ELR (cell line): ENCODE results near the gene SNAPC2.

Experiments used
- DNase-seq: peaks from one replicate; pipeline ENCODE4 v3.0.0-alpha.2; 2015; ENCODE audit warnings: low read depth

SNAPC2 gene, protein sequence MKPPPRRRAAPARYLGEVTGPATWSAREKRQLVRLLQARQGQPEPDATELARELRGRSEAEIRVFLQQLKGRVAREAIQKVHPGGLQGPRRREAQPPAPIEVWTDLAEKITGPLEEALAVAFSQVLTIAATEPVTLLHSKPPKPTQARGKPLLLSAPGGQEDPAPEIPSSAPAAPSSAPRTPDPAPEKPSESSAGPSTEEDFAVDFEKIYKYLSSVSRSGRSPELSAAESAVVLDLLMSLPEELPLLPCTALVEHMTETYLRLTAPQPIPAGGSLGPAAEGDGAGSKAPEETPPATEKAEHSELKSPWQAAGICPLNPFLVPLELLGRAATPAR

DNA sequence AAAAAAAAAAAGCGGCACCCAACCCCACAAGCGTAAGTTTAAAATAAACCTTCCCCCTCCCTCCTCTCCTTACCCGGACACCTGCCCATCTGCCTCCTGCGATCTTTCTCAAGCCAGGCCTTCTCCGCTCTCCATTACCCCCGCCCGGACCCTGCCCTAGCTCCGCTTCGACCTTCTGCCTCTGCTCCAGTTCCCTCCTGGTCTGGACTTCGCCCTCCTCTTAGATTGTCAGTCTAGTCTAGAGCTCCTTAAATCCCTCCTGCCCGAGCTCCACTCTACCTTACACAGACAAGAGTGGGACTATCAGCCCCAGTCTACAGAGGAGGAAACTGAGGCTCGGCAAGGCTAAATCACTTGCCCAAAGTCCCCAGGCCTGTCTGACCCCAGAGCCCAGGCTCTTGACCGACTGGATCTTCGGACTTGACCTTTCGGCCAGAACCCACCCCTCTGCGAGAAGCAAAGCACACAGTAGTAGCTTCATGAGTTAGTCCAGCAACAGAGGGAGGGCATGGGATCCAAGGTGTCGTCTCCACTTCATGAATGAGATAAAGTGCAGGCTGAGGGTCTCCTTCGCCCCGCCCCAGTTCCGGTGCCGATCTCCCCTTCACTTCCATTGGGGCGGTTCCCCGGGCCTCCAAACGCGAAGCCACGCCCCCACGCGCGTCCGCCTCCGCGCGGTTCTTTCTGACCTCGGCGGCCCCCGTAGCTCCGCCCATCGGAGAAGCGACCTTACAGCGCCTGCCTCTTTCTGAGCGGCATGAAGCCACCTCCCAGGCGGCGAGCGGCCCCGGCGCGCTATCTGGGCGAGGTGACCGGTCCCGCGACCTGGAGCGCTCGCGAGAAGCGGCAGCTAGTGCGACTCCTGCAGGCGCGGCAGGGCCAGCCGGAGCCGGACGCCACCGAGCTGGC, at the start of gene SNAPC2:
TSS of gene SNAPC2 (plus strand) at position 729 of the 909 bp plus-strand sequence. CDS start at position 758, 29 bp downstream.
- DNase-seq, result peak; percentile 94

DNA sequence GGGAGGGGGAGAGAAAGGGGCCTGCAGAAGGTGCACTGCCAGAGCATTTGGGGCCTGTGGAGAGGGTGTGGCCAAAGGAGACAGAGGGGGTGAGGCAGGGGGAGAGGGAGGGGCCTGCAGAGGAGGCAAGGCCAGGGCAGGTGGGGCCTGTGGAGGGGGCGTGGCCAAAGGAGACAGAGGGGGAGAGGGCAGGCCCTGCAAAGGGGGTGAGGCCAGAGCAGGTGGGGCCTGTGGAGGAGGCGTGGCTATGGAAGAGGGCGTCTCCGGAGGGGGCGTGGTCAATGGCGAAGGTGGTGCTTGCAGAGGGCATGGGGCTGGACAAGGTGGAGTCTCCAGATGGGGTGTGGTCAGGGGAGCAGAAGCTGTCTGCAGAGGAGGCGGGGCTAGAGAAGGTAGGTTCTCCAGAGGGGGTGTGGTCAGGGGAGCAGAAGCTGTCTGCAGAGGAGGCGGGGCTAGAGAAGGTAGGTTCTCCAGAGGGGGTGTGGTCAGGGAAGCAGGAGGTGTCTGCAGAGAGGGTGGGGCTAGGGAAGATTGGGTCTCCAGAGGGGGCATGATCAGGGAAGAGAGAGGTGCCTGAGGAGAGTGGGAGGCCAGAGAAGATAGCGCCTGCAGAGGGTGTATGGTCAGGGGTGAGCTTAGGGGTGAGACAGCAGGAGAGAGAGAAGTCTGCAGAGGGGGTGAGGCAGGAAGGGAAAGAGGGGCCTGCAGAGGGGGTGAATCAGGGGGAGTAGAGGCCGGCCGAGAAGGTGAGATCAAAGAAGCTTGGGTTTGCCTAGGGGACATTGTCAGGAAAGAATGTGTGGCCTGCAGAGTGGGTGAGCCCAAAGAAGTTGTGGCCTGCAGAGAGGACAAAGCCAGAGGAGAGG, 49.3 kb upstream of the SNAPC2 start:
- DNase-seq, result peak; percentile 77

DNA sequence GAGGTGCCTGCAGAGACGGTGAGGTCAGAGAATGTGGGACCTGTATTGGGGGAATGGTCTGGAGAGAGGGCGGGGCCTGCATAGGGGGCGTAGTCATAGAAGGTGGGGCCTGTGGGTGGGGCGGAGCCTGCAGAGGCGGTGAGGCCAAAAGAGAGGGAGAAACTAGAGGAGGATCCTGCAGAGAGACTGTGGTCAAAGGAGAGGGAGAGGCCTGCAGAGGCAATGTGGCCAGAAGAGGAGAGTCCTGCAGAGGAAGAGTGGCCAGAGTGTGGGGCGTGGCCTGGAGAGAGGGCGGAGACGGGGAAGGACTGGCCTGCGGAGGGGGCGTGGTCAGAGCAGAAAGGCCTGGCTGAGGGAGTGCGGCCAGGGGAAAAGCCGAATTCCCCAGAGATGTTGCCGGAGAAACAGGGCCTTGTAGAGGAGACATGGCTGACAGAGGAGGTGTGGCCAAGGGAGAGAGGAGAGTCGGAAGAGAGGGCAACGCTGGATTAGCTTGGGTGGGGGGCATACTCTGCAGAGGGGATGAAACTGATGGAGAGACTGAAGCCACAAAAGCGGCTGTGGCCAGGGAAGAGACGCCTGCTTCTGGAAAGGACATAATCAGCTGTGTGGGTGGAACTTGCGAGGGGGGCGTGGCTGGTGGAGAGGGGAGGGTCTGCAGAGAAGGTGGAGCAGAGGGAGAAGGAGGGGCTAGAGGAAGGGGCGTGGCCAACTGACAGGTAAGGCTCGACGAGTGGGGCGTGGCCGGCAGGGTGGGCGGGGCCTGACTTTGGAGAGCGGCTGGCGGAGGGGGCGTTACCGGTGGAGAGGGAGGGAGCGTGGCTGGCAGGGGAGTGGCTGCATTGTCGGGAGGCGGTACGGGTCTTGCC, 48.5 kb upstream of the SNAPC2 start:
- DNase-seq, result peak; percentile 92

DNA sequence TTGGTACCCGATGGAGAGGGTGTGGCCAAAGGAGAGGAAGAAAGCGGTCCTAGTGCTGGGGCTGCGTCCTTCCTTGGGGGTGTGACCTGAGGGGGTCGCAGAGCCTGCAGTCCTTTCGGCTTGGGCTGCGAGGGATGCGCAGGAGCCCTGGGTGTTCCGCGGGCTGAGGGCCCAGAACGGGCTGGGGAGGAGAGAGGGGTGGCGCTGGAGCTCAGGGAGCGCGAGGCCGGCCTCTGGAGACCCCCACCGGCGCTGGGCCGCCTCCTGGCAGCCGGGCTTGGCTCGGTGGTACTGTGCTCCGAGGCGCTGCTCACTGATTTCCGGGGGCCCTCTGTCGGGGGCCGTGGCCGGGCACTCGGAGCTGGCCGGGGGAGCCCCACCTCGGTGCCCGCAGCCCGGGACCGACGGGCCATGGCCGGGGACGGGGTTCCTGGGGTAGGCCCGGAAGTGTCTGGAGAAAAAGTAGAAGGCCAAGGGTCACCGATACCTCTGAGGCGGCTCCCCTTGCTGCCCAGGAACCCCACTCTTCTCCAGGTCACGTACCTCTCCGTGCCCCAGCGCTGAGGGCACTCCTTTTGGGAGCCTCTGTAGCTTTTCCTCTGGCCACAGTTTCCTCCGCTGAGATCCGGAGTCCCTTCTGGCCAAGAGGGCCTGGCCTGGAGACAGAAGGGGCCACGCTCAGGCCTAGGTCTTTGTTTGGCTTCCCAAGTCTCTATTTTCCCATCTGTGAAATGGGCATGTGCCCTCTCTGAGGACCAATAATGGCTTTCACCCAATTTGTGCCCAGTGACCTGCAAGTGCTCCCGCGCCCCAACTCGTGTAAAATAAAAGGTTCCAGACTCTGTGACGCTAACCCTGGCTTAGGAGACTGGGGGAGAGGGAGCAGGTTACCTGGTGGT, 47.6 kb upstream of the SNAPC2 start:
- no peak for DNase-seq

DNA sequence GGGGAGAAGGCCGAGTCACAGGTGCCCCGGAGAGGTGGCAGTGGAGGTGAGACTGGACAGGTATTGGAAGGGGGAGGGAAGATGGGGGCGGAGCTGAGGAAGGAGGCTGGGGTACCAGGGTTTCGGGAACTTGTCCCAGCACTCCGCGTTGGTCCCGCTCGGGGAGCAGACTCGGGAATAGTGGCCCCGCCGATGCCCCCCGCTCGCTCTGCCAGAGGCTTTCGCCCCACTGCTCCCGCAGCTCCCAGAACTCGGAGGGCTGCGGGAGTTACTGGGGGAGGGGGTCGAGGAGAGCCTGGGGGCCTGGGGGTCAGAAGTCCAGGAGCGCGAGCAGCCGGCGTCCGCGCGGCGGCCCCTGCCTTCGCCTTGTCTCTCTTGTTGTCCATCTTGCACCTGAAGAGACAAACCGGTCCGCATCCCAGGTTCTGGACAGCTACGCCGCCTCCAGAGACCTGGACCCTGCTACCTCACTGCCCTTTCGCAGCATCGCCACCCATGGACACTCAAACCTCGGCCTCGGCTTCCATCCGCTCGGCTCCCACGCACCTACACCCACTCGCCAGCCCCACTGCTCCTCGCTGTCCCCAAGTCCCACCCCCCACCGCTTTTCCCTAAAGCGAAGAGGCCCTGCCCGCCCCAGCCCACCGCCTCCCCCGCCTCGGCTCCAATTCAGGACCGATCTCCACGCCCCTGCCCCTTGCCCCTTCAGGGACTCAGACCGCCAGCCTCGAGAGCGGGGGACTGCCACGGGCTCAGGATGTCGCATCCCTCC, 46.6 kb upstream of the SNAPC2 start:
- DNase-seq, result no peak

DNA sequence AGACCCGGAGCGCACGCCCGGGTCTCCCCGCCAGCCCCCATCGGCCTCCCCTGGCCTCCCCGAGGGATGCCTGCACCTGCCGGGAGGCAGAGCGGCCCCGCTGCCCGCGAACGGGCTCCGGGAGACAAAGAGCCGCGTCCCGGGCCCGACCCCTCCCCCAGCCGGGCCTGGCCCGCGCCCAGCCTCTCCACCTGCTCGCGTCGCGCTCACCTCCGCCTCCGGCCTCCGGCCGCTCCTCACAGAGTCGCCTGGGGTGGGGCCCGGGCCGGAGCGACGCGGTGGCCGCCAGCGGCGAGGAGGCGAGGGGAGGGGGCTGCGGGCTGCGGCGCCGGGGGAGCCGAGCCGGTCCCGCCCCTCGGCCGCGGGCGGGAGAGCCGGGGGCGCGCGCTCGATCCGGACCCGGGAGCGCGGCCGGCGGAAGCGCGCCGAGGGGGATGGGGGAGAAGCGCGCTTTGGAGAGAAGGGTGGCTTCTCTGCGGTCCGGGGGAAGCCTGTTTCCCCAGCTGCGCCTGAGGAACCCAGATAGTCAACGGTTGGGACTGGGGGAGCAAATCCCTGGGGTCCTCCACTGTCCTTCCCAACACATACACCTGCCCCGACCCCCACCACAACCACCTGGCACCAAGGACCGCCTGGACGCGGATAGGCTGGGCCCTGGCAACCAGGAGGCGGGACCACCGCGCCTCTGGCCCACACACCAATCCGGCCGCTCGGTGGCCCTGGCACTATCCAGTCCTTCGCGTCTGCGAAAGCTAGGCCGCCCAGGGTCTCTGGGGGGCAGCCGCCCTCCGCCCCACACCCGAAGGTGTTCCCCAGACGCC, 45.9 kb upstream of the SNAPC2 start, which contains the start of gene PRR36:
TSS of gene PRR36 (minus strand) at position 315 of the 821 bp plus-strand sequence. CDS start 701 bp downstream, outside the sequence.
- DNase-seq, result no peak

DNA sequence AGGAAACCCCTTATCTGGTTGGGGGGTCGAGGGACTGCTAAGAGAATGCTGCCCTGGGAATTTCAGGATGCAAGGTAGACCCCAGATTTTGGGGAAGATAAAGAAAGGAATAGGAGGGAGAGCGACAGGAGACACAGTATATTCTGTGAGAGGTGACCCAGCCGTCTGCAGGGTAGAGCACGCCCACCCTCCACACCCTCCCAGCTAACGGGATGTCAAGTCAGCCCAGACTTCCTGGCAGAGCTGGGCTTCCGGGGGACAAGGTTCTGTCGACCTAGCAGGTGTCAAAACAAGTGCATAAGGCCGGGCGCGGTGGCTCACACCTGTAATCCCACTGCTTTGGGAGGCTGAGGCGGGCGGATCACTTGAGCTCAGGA, 45.3 kb upstream of the SNAPC2 start:
- no peak for DNase-seq

DNA sequence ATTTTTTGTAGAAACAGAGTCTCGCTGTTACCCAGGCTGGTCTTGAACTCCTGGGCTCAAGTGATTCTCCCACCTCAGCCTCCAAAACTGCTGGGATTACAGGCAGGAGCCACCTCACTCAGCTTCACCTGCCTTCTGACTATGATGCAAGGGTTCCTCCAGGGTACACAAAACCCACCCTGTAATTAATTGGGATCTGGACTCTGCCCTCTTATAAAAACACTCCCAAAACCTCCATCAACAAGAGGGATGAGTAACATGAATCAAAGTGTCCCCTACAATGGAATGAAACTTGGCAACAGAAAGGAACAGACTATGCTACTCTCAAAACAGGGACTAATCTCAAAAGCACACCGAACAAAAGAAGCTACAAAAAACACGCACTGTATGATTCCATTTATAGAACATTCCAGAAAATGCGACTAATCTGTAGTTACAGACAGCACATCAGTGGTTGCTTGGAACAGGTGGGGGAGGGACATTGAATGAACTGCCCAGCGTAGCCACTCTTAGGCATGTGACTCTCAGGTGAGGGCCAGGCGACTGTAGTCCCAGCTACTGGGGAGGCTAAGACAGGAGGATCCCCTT, 42.8 kb upstream of the SNAPC2 start:
- DNase-seq, result no peak

DNA sequence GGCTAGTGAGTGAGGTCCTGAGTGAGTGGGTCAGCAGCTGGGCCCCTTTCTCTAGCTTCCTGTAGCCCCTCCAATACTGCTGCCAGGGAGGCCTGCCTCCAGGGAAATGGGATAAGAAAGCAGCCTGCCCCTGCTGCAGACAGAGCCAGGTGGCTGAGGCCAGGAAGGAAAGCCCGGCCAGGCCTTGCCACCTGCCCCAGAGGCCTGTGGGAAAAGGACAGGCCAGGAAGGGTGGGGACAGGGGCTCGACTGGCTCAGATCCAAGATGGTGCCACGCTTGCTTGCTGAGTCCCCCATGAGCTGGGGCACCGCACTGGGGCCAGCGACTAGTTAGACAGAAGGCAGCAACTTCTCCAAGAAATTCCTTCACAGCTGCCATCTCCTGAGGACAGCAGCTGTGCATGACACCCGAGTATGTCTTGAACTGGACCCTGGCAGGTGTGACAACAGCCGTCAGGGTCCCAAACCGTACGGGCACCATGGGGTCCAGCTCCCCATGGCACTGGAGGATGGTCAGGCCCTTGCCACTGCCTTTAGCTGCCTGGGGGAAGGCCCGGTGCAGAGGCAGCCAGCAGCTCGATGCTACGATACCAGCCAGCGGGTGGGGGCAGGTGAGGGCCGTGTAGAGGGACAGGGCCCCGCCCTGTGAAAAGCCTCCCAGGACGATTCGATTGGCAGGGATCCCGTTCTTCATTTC, 40.9 kb upstream of the SNAPC2 start:
- DNase-seq, result no peak

DNA sequence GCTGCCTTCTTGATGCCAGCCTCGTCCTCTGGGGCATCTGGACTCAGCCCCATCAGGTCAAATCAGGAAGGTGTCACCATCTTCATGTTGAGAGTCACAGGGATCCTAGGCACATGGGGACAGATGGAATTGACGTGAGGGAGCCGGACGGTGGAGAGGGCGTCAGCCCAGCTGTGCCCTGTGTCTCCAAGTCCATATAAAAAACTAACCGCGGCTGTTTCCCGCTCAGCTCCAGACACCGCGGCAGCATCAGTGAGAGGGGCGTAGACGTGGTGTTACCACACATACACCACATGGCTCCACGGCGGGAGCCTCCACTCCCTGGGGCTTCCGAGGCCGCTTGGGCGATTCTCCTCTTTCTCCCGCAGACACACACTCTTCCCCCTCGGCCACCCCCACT, 40.3 kb upstream of the SNAPC2 start:
- no peak for DNase-seq

DNA sequence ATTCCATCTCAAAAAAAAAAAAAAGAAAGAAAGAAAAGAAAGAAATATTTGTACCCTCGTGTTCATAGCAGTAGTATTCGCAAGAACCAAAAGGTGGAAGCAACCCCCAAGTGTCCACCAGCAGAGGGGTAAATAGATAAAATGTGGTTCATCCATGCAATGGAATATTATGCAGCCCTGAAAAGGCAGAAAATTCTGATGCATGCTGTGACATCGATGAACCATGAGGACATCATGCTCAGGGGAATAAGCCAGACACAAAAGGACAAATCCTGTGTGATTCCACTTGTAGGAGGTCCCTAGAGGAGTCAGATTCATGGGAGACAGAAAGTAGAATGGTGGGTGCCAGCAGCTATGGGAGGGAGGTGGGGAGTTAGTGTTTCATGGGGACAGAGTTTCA, 38.2 kb upstream of the SNAPC2 start:
- DNase-seq, result no peak

DNA sequence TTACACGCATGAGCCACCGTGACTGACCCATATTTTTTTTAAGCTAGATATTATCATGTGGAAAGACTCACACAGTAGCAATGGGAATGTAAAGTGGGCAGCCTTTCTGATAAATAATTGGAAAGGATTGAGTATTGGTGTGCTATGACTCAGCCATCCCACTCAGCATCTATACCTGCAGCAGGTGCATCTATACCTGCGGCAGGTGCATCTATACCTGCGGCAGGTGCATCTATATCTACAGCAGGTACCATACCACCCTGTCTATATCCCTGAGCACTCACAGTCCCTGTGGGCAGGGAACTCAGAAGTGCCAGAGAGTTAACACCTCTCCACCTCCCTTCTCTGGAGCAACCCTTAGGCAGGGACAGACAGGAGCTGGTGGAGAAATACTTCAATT, 37.0 kb upstream of the SNAPC2 start:
- DNase-seq, result no peak

DNA sequence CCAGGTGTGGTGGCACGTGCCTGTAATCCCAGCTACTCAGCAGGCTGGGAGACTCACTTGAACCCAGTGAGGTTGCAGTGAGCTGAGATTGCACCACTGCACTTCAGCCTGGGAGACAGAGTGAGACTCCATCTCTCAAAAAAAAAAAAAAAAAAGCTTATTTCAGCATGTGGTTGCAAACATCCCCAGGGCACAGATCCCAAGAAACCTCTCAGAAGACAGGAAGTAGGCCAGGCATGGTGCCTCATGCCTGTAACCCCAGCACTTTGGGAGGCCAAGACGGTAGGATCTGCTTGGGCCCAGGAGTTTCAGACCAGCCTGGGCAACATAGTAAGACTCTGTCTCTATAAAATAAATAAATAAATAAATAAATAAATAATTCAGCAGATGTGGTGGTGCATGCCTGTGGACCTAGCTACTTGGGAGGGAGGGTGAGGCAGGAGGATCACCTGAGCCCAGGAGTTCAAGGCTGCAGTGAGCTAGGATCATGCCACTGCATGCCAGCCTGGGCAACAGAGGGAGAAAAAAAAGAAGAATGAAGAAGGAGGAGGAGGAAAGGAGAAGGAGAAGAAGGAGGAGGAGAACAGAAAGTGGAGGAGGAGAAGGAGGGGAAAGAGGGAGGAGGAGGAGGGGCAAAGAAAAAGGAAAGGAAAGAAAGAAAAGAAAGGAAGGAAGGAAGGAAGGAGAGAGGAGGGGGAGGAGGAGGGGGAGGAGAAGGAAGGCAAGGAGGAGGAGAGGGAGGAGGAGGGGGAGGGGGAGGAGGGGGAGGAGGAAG, 36.2 kb upstream of the SNAPC2 start:
- DNase-seq, result peak; percentile 69

DNA sequence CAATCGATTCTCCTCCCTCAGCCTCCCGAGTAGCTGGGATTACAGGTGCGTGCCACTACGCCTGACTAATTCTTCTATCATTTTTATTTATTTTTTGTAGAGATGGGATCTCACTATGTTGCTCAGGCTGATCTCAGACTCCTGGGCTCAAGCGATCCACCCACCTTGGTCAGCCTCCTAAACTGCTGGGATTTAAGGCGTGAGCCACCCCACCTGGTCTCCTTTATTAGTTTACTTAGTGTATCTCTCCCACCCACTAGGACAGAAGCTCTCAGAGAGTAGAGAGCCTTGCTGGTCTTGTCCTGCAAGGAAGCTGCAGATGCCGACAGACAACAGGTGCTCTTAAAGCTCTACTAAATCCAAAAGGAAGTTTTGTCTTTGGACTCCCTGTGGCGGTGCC, 34.3 kb upstream of the SNAPC2 start:
- no peak for DNase-seq

DNA sequence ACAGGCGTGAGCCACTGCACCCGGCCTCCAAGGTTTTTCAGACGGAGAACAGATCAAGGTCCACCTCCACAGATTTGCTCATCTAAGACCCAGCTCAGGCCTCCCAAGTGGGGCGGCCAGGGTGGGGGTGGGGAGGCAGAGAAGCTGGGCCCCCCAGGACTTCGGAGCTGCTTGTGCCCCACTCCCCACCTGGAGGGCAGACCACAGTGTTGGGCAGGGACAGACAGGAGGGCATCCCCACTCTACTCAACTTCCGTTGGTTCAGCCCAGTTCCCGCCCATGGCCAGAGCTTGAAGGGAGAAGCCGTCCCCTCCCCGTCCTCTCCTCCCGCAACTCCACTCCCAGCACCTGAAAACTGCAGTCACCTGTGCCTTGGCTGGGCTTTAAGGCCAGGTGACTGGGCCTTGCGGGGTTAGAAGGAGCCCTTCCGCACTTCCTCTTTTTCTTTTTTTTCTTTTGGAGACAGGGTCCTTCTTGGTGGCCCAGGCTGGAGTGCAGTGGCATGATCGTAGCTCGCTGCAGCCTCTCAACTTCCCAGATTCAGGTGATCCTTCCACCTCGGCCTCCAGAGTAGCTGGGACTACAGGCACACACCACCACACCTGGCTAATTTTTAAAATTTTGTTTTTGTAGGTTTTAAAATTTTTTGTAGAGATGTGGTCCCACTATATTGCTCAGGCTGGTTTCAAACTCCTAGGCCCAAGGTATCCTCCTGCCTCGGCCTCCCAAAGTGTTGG, 32.6 kb upstream of the SNAPC2 start:
- no peak for DNase-seq
